Tibial nerve (tissue), 4 donors: ENCODE measurements around the gene ZCCHC14. TPM values are rescaled to one million over a fixed set of nuclear protein-coding genes. Genes with fewer than 3 reads are reported as not detected.

ENCODE experiments used
- DNase-seq, 2 donors: peaks; one replicate each; pipeline ENCODE4 v3.0.0-alpha.2; 2019; ENCODE audit warnings: low spot score in 2 of 2
- H3K27ac ChIP-seq, 4 donors: fragments of 200-600 bp; sonication (generic) in 3 of 4; one replicate each; pipeline ENCODE4 v1.5.1; 2017 to 2019; ENCODE audit warnings: mild to moderate bottlenecking in 1 of 4
- H3K27me3 ChIP-seq, 2 donors: fragments of 200-600 bp; sonication (generic) in 1 of 2; one replicate each; pipeline versions ENCODE4 v1.5.1 to v1.6.0; 2017 to 2019
- H3K36me3 ChIP-seq, 3 donors: fragments of 200-600 bp; sonication (generic); one replicate each; pipeline ENCODE4 v1.5.1; 2018 to 2019
- H3K4me1 ChIP-seq, 4 donors: fragments of 200-600 bp; sonication (generic) in 3 of 4; one replicate each; pipeline ENCODE4 v1.5.1; 2017 to 2019
- H3K4me3 ChIP-seq, 4 donors: fragments of 200-600 bp; sonication (generic) in 3 of 4; one replicate each; pipeline ENCODE4 v1.5.1; 2017 to 2019; ENCODE audit warnings: mild to moderate bottlenecking in 1 of 4, moderate library complexity in 1 of 4
- H3K9me3 ChIP-seq, 4 donors: fragments of 200-600 bp; sonication (generic) in 3 of 4; one replicate each; pipeline ENCODE4 v1.5.1; 2017 to 2019
- EP300 ChIP-seq, 2 donors: sonication (generic); formaldehyde crosslinking; IDR thresholded peaks; one replicate each; pipeline ENCODE4 v1.6.1; 2017; ENCODE audit warnings: antibody characterized with exemption in 2 of 2, mild to moderate bottlenecking in 1 of 2
- POLR2A ChIP-seq, 2 donors: fragments of 450-650 bp; IDR thresholded peaks; one replicate each; pipeline ENCODE4 v1.6.1; 2017; ENCODE audit warnings: antibody characterized with exemption in 2 of 2, mild to moderate bottlenecking in 2 of 2, moderate library complexity in 2 of 2
- WGBS, 2 donors: methylation state at CpG; one replicate each; pipeline ENCODE4 v1.1.5; 2018; 5-methylcytosine and 5-hydroxymethylcytosine counted together
- total RNA-seq, 4 donors: library from RNA; depleted of rRNA; stranded (reverse); fragments of >200 nt; gene quantifications; one replicate each; pipeline ENCODE4 v1.1.0, GENCODE V29; 2016
- TF ChIP-seq, protein P1 (sequence below), 5 experiments: fragments of 200-600 bp in 3 of 5; fragments of 450-650 bp in 2 of 5; sonication (generic) in 3 of 5; IDR thresholded peaks; one replicate each; pipeline ENCODE4 v1.5.1; 2016 to 2019; ENCODE audit warnings: antibody characterized with exemption in 5 of 5, mild to moderate bottlenecking in 3 of 5, moderate library complexity in 2 of 5

The ZCCHC14 gene
- total RNA-seq, 4 donors from 2014 or later, result 15.3 to 45.8 (median 25.8) TPM

DNA sequence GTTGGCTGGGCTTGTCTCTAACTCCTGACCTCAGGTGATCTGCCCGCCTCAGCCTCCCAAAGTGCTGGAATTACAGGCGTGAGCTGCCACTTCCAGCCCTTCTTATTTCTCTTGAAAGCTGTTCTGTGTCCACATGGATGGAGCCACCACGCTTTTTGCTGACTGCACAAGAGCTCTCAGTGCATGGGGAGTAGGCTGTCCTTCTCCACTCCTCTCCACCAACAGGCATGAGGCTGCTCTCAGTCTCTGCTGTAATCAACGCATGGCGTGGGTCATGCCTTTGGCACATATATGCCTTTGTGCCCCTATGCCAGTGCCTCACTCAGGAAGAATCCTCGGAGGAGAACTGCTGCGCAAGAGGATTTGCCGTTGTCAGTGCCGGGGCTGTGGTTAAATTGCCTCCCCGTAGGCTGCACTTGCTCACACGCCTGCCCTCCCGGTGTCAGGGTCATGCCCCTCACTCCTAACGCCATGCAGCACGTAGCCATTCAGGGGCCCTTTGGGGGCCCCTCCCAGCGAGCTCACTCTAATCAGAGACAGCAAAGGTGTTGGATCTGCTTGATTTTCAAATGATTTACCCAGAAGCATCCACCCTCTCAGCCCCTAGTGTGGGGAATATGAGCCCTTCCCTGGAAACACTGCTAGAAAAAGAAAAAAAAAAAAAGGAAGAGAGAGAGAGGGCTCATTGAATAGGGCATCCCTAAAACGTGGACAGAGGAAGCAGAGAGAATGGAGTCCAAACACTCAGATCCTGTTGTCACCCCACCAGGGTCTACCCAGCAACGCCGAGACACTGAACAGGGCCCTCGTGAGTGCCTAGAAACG lies 47.5 kb upstream of the ZCCHC14 start:
- Histone ChIP-seq H3K9me3 (peaks cover 0 to 2% (median 0%) of the 10 kb centered on the region in 4 donors), H3K36me3 (no peaks in the 10 kb centered on the region), H3K27me3 (peaks cover 0 to 61% of the 10 kb centered on the region in 2 donors), H3K4me1 (peaks cover 0 to 19% (median 0%) of the 10 kb centered on the region in 4 donors), H3K4me3 (no peak overlapping the region), H3K27ac (peak overlapping the region in 1 of 4 donors; percentile 36)
- 27 to 30% methylated on average over 20 of the region's 20 CpGs for WGBS, 2 donors
- DNase-seq, result no peak
- no peak for TF ChIP-seq EP300 (IDR thresholded peaks at IDR 0.05)
- TF ChIP-seq, protein P1, sequence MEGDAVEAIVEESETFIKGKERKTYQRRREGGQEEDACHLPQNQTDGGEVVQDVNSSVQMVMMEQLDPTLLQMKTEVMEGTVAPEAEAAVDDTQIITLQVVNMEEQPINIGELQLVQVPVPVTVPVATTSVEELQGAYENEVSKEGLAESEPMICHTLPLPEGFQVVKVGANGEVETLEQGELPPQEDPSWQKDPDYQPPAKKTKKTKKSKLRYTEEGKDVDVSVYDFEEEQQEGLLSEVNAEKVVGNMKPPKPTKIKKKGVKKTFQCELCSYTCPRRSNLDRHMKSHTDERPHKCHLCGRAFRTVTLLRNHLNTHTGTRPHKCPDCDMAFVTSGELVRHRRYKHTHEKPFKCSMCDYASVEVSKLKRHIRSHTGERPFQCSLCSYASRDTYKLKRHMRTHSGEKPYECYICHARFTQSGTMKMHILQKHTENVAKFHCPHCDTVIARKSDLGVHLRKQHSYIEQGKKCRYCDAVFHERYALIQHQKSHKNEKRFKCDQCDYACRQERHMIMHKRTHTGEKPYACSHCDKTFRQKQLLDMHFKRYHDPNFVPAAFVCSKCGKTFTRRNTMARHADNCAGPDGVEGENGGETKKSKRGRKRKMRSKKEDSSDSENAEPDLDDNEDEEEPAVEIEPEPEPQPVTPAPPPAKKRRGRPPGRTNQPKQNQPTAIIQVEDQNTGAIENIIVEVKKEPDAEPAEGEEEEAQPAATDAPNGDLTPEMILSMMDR (IDR thresholded peaks at IDR 0.05), result no peak

DNA sequence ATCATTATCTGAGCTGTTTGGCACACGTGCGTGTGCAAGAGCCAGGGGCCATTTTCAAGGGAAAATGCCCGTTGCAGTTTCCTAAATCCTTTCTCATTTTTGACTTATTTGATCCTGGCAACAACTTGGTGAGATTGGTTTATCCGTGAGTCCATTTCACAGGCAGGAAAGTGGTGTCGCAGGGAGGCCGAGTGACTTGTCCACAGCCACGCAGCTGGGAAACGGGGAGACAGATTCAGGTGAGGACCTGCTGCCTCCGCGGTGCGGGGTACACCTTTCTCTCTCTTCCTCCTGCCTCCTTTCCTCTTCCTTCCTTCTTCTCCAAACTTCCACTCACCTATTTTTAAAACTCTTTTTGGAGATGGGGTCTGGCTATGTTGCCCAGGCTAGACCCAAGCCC lies 46.3 kb upstream of the ZCCHC14 start:
- H3K27ac ChIP-seq, result no peak overlapping the region

DNA sequence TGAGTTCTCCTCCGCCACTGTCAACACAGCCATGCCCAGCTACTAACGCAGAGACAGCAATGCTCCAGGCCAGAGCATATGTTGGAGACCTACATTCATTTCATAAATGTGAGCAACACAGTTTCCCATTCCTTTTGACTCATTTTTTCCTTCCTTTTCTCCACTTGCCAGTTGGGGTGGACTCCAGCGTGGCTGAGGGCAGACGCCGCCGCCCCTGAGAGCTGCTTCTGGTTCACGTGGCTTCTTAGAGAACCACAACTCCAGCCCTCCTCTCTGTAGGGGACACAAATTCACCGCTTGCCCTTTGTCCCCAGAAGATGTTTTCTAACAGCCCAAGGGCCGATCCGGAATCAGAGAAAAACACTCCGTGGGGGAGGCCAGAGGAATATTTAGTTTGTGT lies 45.8 kb upstream of the ZCCHC14 start:
- H3K27me3 ChIP-seq, result peaks cover 0 to 45% of the 10 kb centered on the region in 2 donors
- TF ChIP-seq, protein P1 (IDR thresholded peaks at IDR 0.05), result no peak
- TF ChIP-seq POLR2A (IDR thresholded peaks at IDR 0.05), result no peak
- TF ChIP-seq EP300 (IDR thresholded peaks at IDR 0.05), result no peak
- no peak overlapping the region for H3K27ac ChIP-seq
- 58 to 73% methylated on average over 11 of the region's 11 CpGs for WGBS, 2 donors
- peaks cover 0 to 17% (median 0%) of the 10 kb centered on the region in 4 donors for H3K9me3 ChIP-seq
- H3K4me1 ChIP-seq, result peaks cover 0 to 19% (median 0%) of the 10 kb centered on the region in 4 donors
- H3K4me3 ChIP-seq, result no peak overlapping the region
- no peaks in the 10 kb centered on the region for H3K36me3 ChIP-seq
- DNase-seq, result no peak

More for the DNA sequence above, 46.3 kb upstream of the ZCCHC14 start:
- TF ChIP-seq, protein P1 (IDR thresholded peaks at IDR 0.05), result no peak
- TF ChIP-seq EP300 (IDR thresholded peaks at IDR 0.05), result no peak
- TF ChIP-seq POLR2A (IDR thresholded peaks at IDR 0.05), result no peak
- peaks cover 0 to 12% (median 0%) of the 10 kb centered on the region in 4 donors for H3K9me3 ChIP-seq
- DNase-seq, result no peak
- peaks cover 0 to 19% (median 0%) of the 10 kb centered on the region in 4 donors for H3K4me1 ChIP-seq
- peaks cover 0 to 50% of the 10 kb centered on the region in 2 donors for H3K27me3 ChIP-seq
- 82 to 85% methylated on average over 11 of the region's 11 CpGs for WGBS, 2 donors
- H3K36me3 ChIP-seq, result no peaks in the 10 kb centered on the region
- no peak overlapping the region for H3K4me3 ChIP-seq

DNA sequence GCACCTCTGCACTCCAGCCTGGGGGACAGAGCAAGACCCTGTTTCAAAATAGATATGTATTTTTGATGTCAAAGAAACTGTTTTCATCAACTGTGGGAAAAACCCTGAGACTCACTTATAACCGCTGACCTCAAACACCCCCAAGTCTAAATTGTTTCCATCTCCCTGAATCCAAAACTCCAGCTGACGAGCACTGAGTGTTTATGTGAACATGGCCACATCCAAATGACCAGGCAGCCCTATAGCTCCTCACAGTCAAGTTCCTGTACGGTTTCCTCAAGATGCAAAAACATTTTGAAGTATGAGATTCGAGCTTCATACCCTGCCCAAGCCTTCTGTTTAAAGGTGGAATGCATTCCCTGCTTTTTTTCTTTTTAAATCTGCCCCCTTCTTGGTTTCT lies 45.3 kb upstream of the ZCCHC14 start:
- Histone ChIP-seq H3K36me3 (no peaks in the 10 kb centered on the region), H3K27ac (no peak overlapping the region), H3K4me3 (no peak overlapping the region), H3K9me3 (peaks cover 0 to 21% (median under 1%) of the 10 kb centered on the region in 4 donors), H3K4me1 (peaks cover 0 to 19% (median 0%) of the 10 kb centered on the region in 4 donors), H3K27me3 (peaks cover 0 to 41% of the 10 kb centered on the region in 2 donors)
- DNase-seq, result no peak
- TF ChIP-seq EP300 (IDR thresholded peaks at IDR 0.05), result no peak
- TF ChIP-seq POLR2A (IDR thresholded peaks at IDR 0.05), result no peak
- TF ChIP-seq, protein P1 (IDR thresholded peaks at IDR 0.05), result no peak
- 51 to 66% methylated on average over 4 of the region's 4 CpGs for WGBS, 2 donors

DNA sequence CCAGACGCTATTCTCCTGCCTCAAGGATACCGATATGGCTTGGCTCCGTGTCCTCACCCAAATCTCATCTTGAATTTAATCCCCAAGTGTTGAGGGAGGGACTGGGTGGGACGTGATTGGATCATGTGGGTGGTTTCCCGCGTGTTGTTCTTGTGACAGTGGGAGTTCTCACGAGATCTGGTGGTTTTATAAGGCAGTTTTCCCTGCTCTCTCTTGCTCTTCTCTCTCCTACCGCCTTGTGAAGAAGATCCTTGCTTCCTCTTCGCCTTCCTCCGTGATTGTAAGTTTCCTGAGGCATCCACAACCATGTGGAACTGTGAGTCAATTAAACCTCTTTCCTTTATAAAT lies 43.9 kb upstream of the ZCCHC14 start:
- no peak overlapping the region for H3K27ac ChIP-seq
- TF ChIP-seq POLR2A (IDR thresholded peaks at IDR 0.05), result no peak
- H3K4me3 ChIP-seq, result no peak overlapping the region
- no peak for DNase-seq
- peaks cover 0 to 33% of the 10 kb centered on the region in 2 donors for H3K27me3 ChIP-seq
- H3K9me3 ChIP-seq, result peaks cover 0 to 35% (median 2%) of the 10 kb centered on the region in 4 donors
- H3K4me1 ChIP-seq, result peaks cover 0 to 19% (median 0%) of the 10 kb centered on the region in 4 donors
- whole genome bisulfite sequencing, 2 donors, result 70 to 77% methylated on average over 10 of the region's 10 CpGs
- no peaks in the 10 kb centered on the region for H3K36me3 ChIP-seq
